NCI-H2227 (cell line): ENCODE data around the gene MACROH2A1.
A peak's percentile ranks its signal among the peaks of the same experiment; 100 is the strongest.

ENCODE experiments used
- DNase-seq: peaks from one replicate; lab custom pipeline; 2025; ENCODE audit not compliant: unreplicated experiment; lab: John Stamatoyannopoulos, UW

MACROH2A1 gene

GRCh38 chr5:135398160-135398854 is 724 bp downstream of the MACROH2A1 start:
- peak; percentile 52 for DNase-seq

- DNase-seq, result no peak
Measured at GRCh38 chr5:135397084-135397483, 1.9 kb downstream of the MACROH2A1 start.

- no peak for DNase-seq
Measured at GRCh38 chr5:135396459-135397055, 2.5 kb downstream of the MACROH2A1 start.

- DNase-seq, result no peak
Measured at GRCh38 chr5:135395866-135396265, 3.2 kb downstream of the MACROH2A1 start.

GRCh38 chr5:135395451-135395850 is 3.6 kb downstream of the MACROH2A1 start:
- no peak for DNase-seq

- no peak for DNase-seq
Measured at GRCh38 chr5:135394095-135394494, 4.9 kb downstream of the MACROH2A1 start.

- no peak for DNase-seq
Measured at GRCh38 chr5:135393691-135394090, 5.3 kb downstream of the MACROH2A1 start.

GRCh38 chr5:135393229-135393628 is 5.8 kb downstream of the MACROH2A1 start:
- DNase-seq, result no peak

- no peak for DNase-seq
Measured at GRCh38 chr5:135392256-135392655, 6.8 kb downstream of the MACROH2A1 start.

GRCh38 chr5:135391869-135392255 is 7.2 kb downstream of the MACROH2A1 start:
- no peak for DNase-seq

- DNase-seq, result no peak
Measured at GRCh38 chr5:135391116-135391868, 7.7 kb downstream of the MACROH2A1 start.

GRCh38 chr5:135388860-135389435 is 10.1 kb downstream of the MACROH2A1 start:
- no peak for DNase-seq

- no peak for DNase-seq
Measured at GRCh38 chr5:135387629-135387960, 11.4 kb downstream of the MACROH2A1 start.

GRCh38 chr5:135386886-135387628 is 12.0 kb downstream of the MACROH2A1 start:
- DNase-seq, result no peak

GRCh38 chr5:135386096-135386495 is 12.9 kb downstream of the MACROH2A1 start:
- no peak for DNase-seq

GRCh38 chr5:135385576-135385975 is 13.5 kb downstream of the MACROH2A1 start:
- DNase-seq, result no peak

GRCh38 chr5:135384898-135385297 is 14.1 kb downstream of the MACROH2A1 start:
- DNase-seq, result no peak

GRCh38 chr5:135383803-135384495 is 15.1 kb downstream of the MACROH2A1 start:
- DNase-seq, result no peak

- DNase-seq, result no peak
Measured at GRCh38 chr5:135382981-135383380, 16.1 kb downstream of the MACROH2A1 start.

- no peak for DNase-seq
Measured at GRCh38 chr5:135382106-135382790, 16.8 kb downstream of the MACROH2A1 start.
